GM13976 (cell line): ENCODE measurements around the gene AP2B1.

Experiments used
- DNase-seq: peaks from one replicate; pipeline ENCODE4 v3.0.0; 2012; ENCODE audit warnings: low spot score
- in situ Hi-C: fragments of 300-500 bp; cut with MboI; formaldehyde crosslinking; loops from one replicate; pipeline ENCODE4 v1.12.0; 2022; ENCODE audit warnings: low sequenced_read_pairs, mixed read lengths, inconsistent platforms; ENCODE audit not compliant: unreplicated experiment
- TF ChIP-seq, protein P1 (sequence below): IDR thresholded peaks from 2 replicates; pipeline ENCODE4 v1.5.1; 2012; ENCODE audit warnings: borderline replicate concordance, mild to moderate bottlenecking; ENCODE audit not compliant: insufficient read depth; ENCODE audit errors: extremely low read depth, missing control alignments, control extremely low read depth

AP2B1 gene

DNA sequence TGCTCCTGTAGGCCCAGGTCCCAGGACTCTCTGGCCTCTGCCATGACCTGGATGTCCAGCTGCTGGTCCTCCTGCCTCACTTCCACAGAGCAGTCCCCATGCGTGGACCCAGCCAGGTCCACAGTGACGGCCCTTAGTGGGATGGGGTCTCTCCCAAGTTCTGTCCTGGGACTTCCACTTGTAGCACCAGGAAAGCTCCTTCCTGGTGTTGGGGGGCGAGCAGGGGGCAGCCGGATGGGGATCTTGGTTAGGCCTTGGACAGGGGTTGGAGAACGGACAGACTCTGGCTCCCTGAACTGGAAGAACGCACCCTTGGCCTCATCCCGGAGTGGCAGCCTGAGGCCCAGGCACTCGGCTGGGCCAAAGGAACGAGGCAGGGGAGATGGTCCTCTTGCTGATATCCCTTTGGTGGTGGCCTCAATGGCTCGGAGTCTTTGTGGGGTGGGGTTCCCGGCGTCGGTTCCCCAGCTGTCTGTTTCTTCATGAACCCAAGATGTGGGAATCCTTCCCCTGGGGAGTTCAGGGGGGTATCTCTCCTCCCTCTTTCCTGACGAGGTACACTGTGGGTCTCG lies 158.7 kb downstream of the AP2B1 start:
- DNase-seq, result no peak
- TF ChIP-seq, protein P1, sequence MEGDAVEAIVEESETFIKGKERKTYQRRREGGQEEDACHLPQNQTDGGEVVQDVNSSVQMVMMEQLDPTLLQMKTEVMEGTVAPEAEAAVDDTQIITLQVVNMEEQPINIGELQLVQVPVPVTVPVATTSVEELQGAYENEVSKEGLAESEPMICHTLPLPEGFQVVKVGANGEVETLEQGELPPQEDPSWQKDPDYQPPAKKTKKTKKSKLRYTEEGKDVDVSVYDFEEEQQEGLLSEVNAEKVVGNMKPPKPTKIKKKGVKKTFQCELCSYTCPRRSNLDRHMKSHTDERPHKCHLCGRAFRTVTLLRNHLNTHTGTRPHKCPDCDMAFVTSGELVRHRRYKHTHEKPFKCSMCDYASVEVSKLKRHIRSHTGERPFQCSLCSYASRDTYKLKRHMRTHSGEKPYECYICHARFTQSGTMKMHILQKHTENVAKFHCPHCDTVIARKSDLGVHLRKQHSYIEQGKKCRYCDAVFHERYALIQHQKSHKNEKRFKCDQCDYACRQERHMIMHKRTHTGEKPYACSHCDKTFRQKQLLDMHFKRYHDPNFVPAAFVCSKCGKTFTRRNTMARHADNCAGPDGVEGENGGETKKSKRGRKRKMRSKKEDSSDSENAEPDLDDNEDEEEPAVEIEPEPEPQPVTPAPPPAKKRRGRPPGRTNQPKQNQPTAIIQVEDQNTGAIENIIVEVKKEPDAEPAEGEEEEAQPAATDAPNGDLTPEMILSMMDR, result no peak
- in situ Hi-C loops, result loop anchor here (25.0 kb wide), 2 partner anchors 434 to 584 kb away; no protein-coding TSS in a partner anchor

DNA sequence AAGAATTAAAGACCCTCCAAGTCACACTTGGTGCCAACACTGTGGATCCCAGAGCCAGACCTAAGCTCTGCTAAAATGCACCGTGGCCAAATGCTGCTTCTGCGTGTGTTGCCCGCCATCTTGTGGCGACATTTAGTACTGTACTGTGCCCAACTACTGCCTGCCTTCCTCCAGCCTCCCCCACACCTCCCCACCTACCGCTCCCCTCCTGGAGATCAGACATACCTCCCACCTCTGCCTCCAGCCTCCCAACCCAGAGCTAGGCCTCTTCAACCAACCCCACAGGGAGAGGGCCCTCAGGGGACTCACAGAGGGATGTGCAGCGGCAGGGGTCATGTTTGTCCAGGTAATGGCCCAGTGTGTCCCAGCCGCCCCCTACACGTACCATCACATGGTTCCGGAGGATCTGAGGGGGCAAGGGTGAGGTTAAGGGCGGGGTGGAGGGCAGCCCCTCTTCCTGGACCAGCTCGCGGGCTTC lies 160.5 kb downstream of the AP2B1 start:
- TF ChIP-seq, protein P1, result peak; percentile 88
- DNase-seq, result peak; percentile 90
- in situ Hi-C loops, result loop anchor here (25.0 kb wide), 2 partner anchors 435 to 585 kb away; no protein-coding TSS in a partner anchor

DNA sequence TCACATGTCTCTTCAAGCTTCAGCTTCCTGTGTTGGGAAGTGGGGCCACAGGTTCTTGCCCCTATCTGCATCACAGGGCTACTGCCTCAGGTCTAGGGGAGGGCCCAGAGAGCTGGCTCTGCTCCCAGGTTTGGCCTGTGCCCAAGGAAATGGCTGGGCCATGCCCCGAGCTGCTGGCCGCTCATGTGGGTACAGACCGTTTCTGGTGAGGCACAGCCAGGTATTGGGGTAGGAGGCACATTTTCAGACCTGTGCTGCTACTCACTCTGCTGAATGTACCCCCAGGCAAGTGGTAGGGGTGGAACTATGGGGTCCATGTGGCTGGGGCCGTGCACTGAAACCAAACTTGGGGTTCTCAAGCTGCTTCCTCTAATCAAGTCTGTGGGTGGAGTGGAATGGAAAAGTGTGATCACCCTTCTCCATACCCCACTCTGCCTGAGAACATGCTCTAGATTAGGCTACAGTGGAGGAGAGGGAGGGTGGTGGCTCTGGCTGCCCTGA lies 161.3 kb downstream of the AP2B1 start:
- no peak for DNase-seq
- in situ Hi-C loops, result loop anchor here (25.0 kb wide), 2 partner anchors 436 to 586 kb away; no protein-coding TSS in a partner anchor
- TF ChIP-seq, protein P1, result no peak

DNA sequence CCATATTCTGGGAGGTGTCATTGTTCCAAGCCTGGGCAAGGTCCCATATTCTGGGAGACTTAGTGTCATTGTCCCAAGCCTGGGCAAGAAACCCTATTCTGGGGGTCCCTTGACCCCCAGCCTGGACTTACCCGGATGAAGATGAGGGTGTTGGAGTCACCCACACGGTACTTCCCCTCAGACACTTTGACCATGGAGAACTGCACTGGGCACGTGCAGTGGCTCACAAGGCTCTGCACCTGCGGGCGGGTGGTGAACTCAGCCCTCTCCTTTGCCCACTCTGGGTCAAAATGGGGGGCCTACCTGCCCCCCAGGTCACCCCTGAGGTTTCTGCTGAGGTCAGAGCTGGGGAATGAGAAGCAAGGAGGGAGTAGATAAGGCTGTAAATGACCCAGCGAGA lies 161.9 kb downstream of the AP2B1 start:
- TF ChIP-seq, protein P1, result no peak
- DNase-seq, result no peak
- in situ Hi-C loops, result loop anchor here (25.0 kb wide), 2 partner anchors 437 to 587 kb away; no protein-coding TSS in a partner anchor

DNA sequence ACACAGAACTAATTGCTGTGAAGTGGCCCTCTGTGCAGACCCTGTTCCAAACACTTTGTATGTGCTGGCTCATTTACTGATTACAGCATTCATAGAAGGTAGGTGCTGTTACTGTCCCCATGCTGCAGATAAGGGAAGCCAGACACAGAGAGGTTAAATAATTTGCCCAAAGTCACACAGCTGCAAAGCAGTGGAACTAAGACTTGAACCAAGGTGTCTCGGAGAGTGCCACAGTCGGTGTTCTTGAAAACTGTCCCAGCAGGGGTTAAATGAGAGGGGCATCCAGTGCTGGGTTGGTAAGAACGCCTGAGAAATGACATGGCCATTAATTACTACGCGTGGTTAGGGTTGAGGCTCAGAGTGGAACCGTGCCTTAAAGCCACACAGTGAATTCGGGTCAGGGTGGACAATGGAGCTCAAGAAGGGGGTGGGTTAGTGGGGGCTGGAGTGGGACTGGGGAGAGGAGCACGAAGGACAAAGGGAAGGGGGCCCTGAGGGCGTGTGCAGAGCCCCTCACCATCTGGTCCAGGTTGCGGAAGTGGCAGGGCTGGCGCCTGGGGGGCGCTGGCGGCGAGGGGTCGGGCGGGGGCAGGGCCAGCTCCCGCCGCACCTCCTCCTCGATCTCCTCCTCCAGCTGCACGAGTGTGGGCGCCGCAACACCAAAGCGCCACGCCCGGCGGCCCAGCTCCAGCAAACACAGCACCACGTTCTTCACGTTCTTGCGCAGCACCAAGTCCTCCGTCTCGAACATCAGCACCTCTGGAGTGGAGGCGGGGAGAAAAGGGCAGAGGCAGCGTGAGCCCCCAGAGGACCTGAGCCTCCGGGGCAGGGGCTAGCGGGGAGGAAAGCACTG lies 162.7 kb downstream of the AP2B1 start:
- in situ Hi-C loops, result loop anchor here (25.0 kb wide), 2 partner anchors 437 to 587 kb away; no protein-coding TSS in a partner anchor
- TF ChIP-seq, protein P1, result no peak
- no peak for DNase-seq
